ENCODE results near the gene EZR.
"Not testable (repeated sequence)": the region's sequence is repeated elsewhere in the genome, so short reads cannot be mapped to it uniquely, and the experiment has no call there.

The EZR gene

DNA sequence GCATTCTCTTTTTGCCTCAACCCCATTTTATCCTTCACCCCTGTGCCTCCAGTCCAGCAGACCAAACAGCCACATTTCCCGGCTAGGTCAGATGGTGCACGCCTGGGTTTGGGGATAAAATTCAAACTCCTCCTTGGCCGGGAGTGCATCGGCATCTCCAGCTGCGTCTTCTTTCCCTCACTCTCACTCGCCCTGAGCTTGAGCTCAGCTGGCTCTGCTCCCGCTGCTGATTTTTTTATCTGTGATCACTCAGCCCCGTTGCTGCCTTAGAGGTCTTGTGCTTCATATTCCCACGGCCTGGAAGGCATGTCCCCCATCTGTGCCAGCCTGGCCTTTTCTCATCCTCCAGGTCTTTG lies 6.8 kb upstream of the EZR start:
- TF ChIP-seq, protein P1, sequence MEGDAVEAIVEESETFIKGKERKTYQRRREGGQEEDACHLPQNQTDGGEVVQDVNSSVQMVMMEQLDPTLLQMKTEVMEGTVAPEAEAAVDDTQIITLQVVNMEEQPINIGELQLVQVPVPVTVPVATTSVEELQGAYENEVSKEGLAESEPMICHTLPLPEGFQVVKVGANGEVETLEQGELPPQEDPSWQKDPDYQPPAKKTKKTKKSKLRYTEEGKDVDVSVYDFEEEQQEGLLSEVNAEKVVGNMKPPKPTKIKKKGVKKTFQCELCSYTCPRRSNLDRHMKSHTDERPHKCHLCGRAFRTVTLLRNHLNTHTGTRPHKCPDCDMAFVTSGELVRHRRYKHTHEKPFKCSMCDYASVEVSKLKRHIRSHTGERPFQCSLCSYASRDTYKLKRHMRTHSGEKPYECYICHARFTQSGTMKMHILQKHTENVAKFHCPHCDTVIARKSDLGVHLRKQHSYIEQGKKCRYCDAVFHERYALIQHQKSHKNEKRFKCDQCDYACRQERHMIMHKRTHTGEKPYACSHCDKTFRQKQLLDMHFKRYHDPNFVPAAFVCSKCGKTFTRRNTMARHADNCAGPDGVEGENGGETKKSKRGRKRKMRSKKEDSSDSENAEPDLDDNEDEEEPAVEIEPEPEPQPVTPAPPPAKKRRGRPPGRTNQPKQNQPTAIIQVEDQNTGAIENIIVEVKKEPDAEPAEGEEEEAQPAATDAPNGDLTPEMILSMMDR (IDR thresholded peaks at IDR 0.05; ENCODE audit: insufficient read depth, low read depth, low read length, missing control alignments), result no peak
- DNase-seq (ENCODE audit: low read depth), result no peak
- no peak overlapping the region for H3K4me3 ChIP-seq (ENCODE audit: low read length)

DNA sequence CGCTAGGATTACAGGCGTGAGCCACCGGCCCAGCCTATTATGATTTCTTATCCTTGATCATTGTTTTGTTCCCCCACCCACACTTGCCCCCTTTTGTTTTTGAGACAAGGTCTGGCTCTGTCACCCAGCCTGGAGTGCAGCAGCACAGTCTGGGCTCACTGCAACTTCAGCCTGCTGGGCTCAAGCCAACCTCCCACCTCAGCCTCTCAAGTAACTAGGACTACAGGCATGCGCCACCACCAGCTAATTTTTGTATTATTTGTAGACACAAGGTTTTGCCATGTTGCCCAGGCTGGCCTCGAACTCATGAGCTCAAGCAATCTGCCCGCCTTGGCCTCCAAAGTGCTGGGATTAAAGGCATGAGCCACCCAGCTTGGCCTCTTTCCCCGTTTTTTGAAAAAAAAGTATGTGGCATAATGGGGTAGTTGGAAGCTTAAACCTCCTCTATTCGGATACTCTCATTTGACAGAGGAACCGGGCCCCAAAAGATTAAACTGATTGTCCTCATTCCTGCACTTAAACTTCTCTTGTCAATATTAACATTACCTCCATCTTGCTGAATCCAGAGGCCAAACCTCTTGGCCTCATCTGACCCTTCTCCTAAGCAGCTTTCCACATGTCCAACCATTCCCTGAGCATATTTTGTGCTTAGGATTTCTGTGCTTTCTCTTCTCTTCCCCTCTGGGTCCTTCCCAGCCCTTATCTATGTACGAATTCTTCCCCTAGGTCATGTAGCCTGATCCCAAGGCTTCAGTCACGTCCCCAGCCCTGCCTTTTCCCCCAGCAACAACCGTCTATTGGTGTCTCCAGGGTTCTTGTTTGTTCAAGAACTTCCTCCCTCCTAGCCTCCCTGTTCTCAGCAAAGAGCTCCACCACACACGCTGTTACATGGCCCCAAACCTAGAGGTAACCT lies 6.1 kb upstream of the EZR start:
- TF ChIP-seq, protein P1 (IDR thresholded peaks at IDR 0.05; ENCODE audit: insufficient read depth, low read depth, low read length, missing control alignments), result no peak
- no peak for DNase-seq (ENCODE audit: low read depth)
- no peak overlapping the region for H3K4me3 ChIP-seq (ENCODE audit: low read length)

DNA sequence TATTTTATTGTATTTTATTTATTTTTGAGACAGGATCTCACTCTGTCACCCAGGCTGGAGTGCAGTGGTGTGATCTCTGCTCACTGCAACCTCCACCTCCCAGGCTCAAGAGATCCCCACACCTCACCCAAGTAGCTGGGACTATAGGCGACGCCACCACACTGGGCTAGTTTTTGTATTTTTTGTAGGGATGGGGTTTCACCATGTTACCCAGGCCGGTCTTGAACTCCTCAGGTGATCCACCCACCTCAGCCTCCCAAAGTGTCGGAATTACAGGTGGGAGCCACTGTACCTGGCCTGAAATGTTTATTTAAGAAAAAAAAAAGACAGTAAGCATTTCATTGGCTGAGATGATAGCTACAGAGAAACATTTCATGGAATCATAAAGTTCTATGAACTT lies 4.4 kb upstream of the EZR start:
- not testable (repeated sequence) for H3K4me3 ChIP-seq (ENCODE audit: low read length); DNase-seq (ENCODE audit: low read depth)

DNA sequence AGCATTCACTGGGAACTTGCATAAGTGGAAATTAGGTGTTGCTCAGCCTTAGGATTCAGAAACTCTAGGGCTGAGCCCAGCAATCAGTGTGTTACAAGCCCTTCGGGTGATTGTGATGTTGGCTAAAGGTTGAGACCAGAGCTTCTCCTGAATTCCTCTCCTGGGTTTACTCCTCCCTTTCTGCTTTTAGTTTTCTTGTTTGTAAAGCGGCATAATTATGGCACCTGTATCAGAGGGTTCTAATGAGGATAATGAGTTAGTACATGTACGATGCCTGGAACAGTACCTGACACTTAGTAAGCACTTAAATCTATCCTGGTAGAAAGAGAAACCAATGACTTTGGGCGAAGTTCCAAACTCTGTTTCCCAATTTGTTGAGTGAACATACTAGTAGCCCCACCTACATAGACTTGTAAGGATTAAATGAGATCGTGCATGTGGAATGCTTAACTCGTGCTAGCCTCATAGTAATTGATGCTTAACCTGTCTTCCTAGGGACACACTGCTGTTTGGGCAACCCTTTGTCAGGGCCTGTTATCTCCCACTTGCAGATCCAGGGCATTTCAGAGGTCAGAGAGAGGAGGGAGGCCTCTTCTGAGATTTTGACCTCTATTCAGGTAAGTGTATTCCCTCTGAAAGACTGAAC lies 932 bp upstream of the EZR start:
- no peak overlapping the region for H3K4me3 ChIP-seq (ENCODE audit: low read length)
- TF ChIP-seq, protein P1 (IDR thresholded peaks at IDR 0.05; ENCODE audit: insufficient read depth, low read depth, low read length, missing control alignments), result no peak
- peak; percentile 89 for DNase-seq (ENCODE audit: low read depth)

DNA sequence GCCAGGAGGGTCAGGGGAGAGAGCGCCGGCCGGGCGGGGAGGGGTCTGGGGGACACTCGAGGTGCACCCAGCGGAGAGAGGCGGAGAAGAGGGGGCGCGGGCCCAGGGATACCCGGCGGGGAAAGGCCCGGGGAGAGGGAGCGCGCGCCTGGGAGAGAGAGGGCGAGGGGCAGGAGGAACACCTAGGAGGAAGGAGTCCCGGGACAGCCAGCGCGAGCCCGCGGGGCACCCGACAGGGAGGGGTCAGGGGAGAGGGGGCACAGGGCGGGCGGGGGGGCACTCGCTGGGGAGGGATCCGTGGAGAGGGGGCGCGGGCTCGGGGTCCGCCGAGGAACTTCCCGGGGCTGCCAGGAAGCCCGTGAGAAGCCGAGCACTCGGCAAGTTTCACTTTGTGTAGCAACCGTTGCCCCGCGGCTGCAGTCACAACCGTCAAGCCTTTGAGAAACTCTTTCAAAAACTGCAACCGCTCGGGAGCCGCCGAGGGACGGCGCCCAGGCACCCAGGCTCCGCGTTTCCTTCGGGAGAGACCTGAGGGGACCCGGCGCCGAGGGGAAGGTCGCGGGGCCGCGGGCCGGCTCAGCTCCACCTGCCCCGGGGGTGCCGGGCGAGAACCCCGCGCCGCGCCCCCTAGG lies 471 bp downstream of the EZR start:
- peak; percentile 71 for DNase-seq (ENCODE audit: low read depth)
- TF ChIP-seq, protein P1 (IDR thresholded peaks at IDR 0.05; ENCODE audit: insufficient read depth, low read depth, low read length, missing control alignments), result no peak
- peak overlapping the region; percentile 67 for H3K4me3 ChIP-seq (ENCODE audit: low read length)

DNA sequence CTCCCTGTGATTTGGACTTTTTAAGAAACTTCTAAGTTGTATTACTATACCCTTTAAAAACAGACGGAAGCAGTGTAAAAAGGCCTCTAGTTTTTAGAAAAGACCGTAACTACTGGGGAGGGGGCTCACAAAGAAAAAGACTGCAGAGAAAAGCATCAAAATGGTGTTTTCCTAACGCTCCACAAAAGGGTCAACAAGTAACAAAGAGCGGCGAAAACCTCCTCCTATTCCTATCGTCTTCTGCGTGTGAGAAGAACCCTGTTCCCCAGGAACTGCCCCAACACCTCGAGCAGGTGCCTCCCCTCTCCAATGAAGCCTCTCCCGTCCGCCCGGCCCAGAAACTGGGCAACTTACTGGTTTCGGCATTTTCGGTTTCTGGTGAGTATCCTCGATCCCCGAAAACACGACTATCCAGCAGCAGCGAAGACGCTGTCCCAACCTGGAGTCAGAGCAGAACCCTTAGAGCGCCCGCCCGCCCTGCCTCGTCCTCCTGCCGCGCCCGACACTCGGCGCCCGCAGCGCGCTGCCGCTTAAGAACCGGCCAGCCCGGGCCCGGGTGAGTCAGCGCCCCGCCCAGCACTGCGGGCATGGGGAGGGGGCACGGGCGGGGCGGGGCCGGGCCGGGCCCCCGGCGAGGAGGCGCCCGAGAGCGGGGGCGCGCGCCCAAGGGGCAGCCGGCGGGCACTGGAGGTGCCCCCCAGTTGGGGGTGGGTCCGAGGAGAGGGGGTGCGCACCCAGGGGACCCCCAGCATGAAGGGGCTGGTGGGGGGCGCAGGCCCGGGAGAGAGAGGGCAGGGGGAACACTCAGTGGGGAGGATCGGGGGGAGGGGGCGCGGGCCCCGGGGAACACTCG lies 1.2 kb downstream of the EZR start:
- TF ChIP-seq, protein P1 (IDR thresholded peaks at IDR 0.05; ENCODE audit: insufficient read depth, low read depth, low read length, missing control alignments), result no peak

More for the DNA sequence above, 1.2 kb downstream of the EZR start:
- peak; percentile 87 for DNase-seq (ENCODE audit: low read depth)
- peak overlapping the region; percentile 86 for H3K4me3 ChIP-seq (ENCODE audit: low read length)

All from epithelial cell of esophagus (primary cell).